ENCODE results near the gene NUBP2.

Gene NUBP2

DNA sequence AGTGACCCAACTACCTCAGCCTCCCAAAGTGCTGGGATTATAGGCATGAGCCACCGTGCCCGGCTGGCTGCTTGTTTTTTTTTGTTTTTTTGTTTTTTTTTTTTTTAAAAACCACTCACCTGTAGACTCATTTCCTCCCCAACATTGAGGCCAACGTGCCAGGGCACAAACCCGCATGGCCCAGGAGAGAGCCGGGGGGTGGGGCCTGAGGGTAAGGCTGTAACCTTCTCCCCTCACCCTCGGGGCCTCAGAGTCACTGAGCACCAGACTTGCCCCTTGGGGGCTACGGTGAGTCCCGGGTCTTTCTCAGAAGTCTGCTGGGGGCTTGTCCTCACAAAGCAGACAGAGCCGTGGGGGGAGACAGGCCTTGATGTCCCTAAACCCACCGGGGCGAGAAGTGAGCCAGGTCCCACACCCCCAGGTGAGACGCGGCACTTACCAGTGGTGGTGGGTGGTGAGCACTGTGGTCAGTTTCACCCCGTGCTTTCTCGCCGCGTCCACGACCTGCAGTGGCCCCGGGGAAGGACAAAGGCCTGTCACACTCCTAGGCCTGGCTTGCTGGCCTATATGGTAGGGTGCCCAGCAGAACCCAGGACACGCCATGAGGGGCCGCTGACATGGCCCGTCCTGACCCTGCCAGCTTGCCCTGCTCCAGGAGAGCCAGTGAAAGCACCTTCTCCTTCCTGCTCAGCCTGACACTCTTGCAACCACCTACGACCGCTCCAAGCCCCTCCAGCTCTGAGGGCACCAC is 39.3 kb downstream of the NUBP2 start:
- in situ Hi-C loops (cut with HindIII; ENCODE audit: low sequenced_read_pairs): no loop called here

GRCh38 chr16:1822801-1823200 is 40.0 kb downstream of the NUBP2 start:
- in situ Hi-C loops (cut with HindIII; ENCODE audit: low sequenced_read_pairs): no loop called here

GRCh38 chr16:1823821-1824220 is 41.1 kb downstream of the NUBP2 start:
- in situ Hi-C loops (cut with HindIII; ENCODE audit: low sequenced_read_pairs): no loop called here

DNA sequence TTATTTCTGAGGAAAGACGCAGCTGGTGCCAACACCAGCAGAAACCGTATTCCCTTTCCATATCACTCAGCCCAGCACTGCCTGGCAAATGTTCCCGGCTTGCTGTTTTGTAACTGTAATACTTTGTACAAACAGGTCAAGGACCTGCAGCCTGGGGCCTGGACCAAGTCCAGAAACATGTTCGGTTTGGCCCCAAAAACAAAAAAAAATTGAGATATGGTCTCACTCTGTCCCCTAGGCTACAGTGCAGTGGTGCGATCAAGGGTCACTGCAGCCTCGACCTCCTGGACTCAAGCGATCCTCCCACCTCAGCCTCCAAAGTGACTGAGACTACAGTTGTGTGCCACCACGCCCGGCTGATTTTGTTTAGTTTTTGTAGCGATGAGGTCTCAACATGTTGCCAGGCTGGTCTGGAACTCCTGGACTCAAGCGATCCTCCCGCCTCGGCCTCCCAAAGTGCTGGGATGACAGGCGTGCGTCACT is 42.7 kb downstream of the NUBP2 start:
- in situ Hi-C loops (cut with HindIII; ENCODE audit: low sequenced_read_pairs): no loop called here

- in situ Hi-C loops (cut with HindIII; ENCODE audit: low sequenced_read_pairs): no loop called here
Measured at GRCh38 chr16:1825864-1826690, 43.3 kb downstream of the NUBP2 start.

- in situ Hi-C loops (cut with HindIII; ENCODE audit: low sequenced_read_pairs): no loop called here
Measured at GRCh38 chr16:1826691-1827573, 44.2 kb downstream of the NUBP2 start, which contains the start of the genes FAHD1 and HAGH. Gene FAHD1, plus strand, starts transcription at chr16:1827206. Its CDS starts 33 bp downstream, at chr16:1827239. Gene HAGH, minus strand, starts transcription at chr16:1826825. Its CDS starts 38 bp downstream, at chr16:1826787.

- in situ Hi-C loops (cut with HindIII; ENCODE audit: low sequenced_read_pairs): no loop called here
Measured at GRCh38 chr16:1828645-1829410, 46.1 kb downstream of the NUBP2 start.

DNA sequence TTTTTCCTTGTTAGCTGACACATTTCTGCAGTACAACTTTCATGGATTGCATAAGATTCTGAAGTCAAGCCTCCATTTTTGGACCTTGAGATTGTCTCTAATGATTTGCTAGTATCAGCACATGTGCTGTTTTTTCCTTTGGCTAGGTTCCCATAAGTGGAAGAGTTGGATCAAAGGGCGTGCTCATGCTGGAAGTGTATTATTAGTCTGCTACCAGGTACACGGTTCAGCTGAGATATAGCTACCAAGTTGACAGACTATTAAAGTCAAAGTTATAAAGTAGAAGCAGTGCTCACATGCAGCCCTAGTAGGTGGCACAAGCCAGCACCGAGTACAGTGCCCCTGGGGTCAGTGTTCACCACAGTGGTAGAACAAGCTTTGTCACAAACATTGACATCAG is 47.5 kb downstream of the NUBP2 start:
- in situ Hi-C loops (cut with HindIII; ENCODE audit: low sequenced_read_pairs): no loop called here

GRCh38 chr16:1831186-1832075 is 48.7 kb downstream of the NUBP2 start:
- in situ Hi-C loops (cut with HindIII; ENCODE audit: low sequenced_read_pairs): no loop called here

GRCh38 chr16:1832838-1833454 is 50.2 kb downstream of the NUBP2 start:
- in situ Hi-C loops (cut with HindIII; ENCODE audit: low sequenced_read_pairs): no loop called here

- in situ Hi-C loops (cut with HindIII; ENCODE audit: low sequenced_read_pairs): no loop called here
Measured at GRCh38 chr16:1834096-1834495, 51.3 kb downstream of the NUBP2 start.

Data from endothelial cell of hepatic sinusoid (primary cell).